ENCODE measurements around the gene ZBTB16. TPM values are rescaled to one million over a fixed set of nuclear protein-coding genes. Genes with fewer than 3 reads are reported as not detected.

Gene ZBTB16
- total RNA-seq, 3 donors from 2014 or later: 4.9 to 82.1 (median 48.8) TPM

DNA sequence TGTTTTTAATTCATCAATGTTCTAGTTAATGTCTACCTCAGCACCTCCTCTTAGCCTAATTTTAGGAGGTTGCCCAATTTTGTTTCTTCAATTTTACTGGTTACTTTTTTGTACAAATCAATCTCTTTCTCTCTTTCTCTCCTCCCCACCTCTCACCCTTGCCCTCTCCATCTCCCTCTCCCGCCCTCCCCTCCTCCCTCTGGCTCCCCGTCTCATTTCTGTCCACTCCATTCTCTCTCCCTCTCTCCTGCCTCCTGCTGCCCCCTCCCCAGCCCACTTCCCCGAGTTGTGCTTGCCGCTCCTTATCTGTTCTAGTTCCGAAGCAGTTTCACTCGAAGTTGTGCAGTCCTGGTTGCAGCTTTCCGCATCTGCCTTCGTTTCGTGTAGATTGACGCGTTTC, 195.8 kb downstream of the ZBTB16 start:
- no peak for DNase-seq
- TF ChIP-seq CTCF (IDR thresholded peaks at IDR 0.05): no peak
- intact Hi-C loops (cut with DNase I, micrococcal nuclease): no loop called here
- Histone ChIP-seq H3K4me1 (ENCODE audit: low read depth) (no peaks in the 10 kb centered on the region), H3K36me3 (ENCODE audit: low read depth) (no peaks in the 10 kb centered on the region), H3K9me3 (no peaks in the 10 kb centered on the region), H3K4me3 (no peak overlapping the region)
- ATAC-seq: no peak

GRCh38 chr11:114256176-114256966, 196.9 kb downstream of the ZBTB16 start:
- ATAC-seq (no peak), DNase-seq (no peak)
- H3K4me1 ChIP-seq (ENCODE audit: low read depth): no peaks in the 10 kb centered on the region
- TF ChIP-seq CTCF (IDR thresholded peaks at IDR 0.05): no peak
- intact Hi-C loops (cut with DNase I, micrococcal nuclease): no loop called here
- H3K9me3 ChIP-seq: no peaks in the 10 kb centered on the region
- no peak overlapping the region for H3K4me3 ChIP-seq
- no peaks in the 10 kb centered on the region for H3K36me3 ChIP-seq (ENCODE audit: low read depth)

- ATAC-seq: no peak
- Histone ChIP-seq H3K4me1 (ENCODE audit: low read depth) (no peaks in the 10 kb centered on the region), H3K4me3 (no peak overlapping the region), H3K9me3 (no peaks in the 10 kb centered on the region), H3K36me3 (ENCODE audit: low read depth) (no peaks in the 10 kb centered on the region)
- DNase-seq: no peak
- intact Hi-C loops (cut with DNase I, micrococcal nuclease): no loop called here
- no peak for TF ChIP-seq CTCF (IDR thresholded peaks at IDR 0.05)
Measured at GRCh38 chr11:114256967-114257286, 197.4 kb downstream of the ZBTB16 start.

- intact Hi-C loops (cut with DNase I, micrococcal nuclease): no loop called here
- peak; percentile 31 for ATAC-seq
- no peaks in the 10 kb centered on the region for H3K4me1 ChIP-seq (ENCODE audit: low read depth)
Measured at GRCh38 chr11:114257621-114258558, 198.4 kb downstream of the ZBTB16 start.

GRCh38 chr11:114258696-114259095, 199.2 kb downstream of the ZBTB16 start:
- intact Hi-C loops (cut with DNase I, micrococcal nuclease): no loop called here
- no peak overlapping the region for H3K4me3 ChIP-seq
- H3K36me3 ChIP-seq (ENCODE audit: low read depth): no peaks in the 10 kb centered on the region
- no peaks in the 10 kb centered on the region for H3K9me3 ChIP-seq
- H3K4me1 ChIP-seq (ENCODE audit: low read depth): no peaks in the 10 kb centered on the region
- TF ChIP-seq CTCF (IDR thresholded peaks at IDR 0.05): no peak
- no peak for DNase-seq
- peak; percentile 19 for ATAC-seq

More at GRCh38 chr11:114257621-114258558, 198.4 kb downstream of the ZBTB16 start:
- no peaks in the 10 kb centered on the region for H3K9me3 ChIP-seq
- H3K36me3 ChIP-seq (ENCODE audit: low read depth): no peaks in the 10 kb centered on the region
- H3K4me3 ChIP-seq: no peak overlapping the region
- TF ChIP-seq CTCF (IDR thresholded peaks at IDR 0.05): no peak
- DNase-seq: peak in 1 of 3 donors; percentile 57

Measured in mucosa of descending colon (tissue), 3 donors.